ENCODE measurements around the gene XIRP2.
"Not testable (repeated sequence)": the region's sequence is repeated elsewhere in the genome, so short reads cannot be mapped to it uniquely, and the experiment has no call there.

XIRP2 gene

DNA sequence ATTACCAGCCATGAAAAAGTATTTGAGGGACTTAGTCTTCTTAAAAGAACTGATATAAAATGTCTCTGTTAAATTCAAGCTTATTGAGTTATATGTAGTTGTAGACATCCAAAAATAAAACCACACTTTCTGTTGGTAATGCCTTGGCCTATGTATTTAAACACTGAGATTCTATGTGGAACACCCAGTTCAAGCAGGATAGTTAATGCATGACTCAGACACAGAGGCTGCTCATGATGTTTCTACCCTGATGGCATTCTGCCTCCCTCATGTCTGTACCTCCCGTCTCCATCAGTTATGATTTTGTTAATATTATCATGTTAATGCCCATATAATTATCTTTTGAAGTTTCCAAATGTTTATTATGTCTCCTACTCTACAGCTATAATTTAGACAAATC lies 164.5 kb downstream of the XIRP2 start:
- FAIRE-seq, result no peak

DNA sequence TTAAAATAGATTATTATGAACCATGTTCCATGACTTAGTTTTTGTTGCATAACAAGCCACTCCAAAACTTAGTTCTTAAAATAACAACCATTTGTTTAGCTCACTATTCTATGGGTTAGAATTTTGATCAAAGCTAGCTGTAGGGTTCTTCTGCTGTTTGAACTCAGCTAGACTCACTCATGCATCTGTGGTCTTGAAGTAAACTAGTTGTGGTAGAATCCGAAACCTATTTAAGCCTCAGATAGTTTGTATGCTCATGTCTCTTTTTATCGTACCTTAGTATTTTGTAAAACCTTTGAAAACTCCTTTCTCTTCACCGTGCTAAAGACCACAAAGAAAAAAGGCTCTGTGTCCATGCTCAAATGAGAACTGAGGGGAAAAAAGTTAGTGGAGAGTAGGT lies 166.6 kb downstream of the XIRP2 start:
- FAIRE-seq, result no peak

DNA sequence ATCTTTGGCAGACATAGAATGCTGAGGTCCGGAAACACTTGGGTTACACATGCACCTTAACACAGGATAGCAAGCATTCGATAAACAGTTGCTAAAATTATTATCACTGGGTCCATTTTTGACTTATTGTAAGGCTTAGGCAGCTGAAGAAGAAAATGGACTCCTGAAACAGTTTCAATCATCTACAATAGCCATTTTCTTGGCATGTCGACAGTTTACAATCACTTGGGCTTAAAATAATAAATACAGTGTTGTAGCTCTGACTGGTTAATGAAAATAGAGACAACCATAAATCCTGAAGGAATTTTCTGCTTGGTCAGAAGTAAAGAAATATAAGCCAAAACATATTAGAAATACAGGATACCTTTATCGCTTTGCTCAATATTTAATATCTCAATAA lies 169.2 kb downstream of the XIRP2 start:
- FAIRE-seq, result no peak

DNA sequence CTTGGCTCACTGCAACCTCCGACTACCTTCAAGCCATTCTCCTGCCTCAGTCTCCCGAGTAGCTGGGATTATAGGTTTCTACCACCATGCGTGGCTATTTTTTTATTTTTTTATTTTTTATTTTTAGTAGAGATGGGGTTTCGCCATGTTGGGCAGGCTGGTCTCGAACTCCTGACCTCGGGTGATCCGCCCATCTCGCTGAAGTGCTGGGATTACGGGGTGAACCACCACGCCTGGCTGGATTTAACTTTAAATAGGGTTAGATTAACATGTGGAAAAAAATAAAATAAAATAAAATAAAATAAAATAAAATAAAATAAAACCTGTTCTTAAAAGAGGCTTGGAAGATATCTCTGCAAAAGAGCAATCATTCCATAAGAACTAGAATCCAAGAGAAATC lies 170.9 kb downstream of the XIRP2 start:
- no peak for FAIRE-seq

DNA sequence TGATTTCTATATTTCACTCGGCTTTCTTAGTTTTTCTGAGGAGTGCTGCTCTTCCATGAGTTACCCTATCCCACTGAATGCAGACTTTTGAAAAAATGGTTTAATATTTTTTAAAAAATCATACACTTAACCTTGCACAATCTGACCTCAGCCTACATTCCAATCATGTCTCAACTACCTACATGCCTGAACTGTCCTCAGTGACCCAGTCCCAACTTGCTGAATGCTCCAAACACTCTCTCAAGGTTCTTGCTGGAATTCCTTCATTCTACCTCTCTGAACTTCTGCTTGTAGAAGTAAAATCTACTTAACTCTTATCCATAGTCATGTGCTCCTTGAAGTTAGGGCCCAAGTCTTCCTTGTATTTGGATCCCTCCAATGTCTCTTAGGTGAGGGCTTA lies 181.6 kb downstream of the XIRP2 start:
- no peak for FAIRE-seq

DNA sequence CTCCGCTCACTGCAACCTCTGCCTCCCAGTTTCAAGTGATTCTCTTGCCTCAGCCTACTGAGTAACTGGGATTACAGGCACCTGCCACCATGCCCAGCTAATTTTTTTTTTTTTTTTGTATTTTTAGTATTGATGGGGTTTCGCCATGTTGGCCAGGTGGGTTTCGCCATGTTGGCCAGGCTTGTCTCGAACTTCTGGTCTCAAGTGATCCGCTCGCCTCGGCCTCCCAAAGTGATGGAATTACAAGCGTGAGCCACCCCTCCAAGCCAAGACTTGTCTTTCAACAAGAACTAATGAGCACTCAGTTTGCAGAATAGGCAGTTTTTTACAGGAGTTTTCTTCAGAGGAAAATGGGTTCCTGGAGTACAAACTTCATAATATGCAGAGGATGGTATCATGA lies 187.4 kb downstream of the XIRP2 start:
- not testable (repeated sequence) for FAIRE-seq

DNA sequence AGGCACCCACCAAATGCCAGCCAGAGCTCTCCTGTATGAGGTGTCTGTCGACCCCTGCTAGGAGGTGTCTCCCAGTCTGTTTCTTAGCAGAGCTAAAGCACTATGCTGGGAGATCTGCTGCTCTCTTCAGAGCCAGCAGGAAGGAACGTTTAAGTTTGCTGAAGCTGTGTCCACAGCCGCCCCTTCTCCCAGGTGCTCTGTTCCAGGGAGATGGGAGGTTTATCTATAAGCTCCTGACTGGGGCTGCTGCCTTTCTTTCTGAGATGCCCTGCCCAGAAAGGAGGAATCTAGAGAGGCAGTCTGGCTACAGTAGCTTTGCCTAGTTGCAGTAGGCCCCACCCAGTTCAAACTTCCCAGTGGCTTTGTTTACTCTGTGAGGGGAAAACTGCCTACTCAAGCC lies 210.7 kb downstream of the XIRP2 start:
- not testable (repeated sequence) for FAIRE-seq

DNA sequence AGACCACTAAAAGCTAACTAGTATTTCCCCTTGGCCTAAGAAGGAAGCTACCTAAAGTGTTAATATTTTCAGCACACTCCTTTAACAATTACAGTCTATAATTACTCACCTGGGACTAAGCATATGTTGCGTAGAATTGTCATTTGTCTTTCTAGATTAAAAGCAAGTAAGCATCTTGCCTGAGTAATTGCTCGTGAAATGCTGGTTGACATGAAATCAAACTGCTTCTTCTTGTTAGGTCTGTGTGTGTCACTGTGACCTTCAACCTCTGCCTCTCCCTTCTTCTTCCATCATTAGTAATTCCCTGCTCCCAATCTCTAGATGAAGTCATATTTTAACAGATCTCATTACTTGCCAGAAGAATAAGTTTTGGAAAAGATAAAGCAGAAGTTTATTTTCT lies 212.2 kb downstream of the XIRP2 start:
- no peak for FAIRE-seq

DNA sequence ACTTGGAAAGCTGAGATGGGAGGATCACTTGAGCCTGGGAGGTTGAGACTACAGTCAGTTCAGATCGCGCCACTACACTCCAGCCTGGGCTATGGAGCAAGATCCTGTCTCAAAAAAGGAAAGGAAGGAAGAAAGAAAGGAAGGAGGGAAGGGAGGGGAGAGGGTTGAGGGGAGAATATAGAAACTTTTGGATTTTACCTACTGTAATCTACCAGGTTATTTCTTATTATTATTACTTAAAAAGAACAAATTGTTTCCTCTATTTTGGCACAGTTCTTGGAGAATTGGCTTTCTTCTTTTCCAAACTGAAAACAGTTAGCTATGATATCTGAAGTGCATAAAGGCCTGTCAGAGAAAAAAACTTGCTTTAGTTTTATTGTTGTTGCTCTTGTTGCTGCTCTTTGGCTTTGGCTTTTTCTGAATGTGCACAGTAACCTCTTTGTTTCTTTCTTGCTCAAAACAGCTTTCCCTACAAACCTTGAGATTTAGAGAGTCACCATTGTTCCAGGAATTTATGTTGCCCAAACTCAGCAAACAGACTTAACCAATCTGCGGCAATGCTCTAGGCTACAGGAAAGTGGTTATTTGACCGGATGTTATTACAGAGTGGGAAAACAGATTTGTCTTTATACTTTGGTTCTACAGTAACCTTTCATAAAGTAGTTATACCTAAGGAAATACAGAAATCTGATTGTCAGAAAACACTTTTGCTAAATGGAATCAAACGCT lies 214.9 kb downstream of the XIRP2 start:
- FAIRE-seq, result no peak

DNA sequence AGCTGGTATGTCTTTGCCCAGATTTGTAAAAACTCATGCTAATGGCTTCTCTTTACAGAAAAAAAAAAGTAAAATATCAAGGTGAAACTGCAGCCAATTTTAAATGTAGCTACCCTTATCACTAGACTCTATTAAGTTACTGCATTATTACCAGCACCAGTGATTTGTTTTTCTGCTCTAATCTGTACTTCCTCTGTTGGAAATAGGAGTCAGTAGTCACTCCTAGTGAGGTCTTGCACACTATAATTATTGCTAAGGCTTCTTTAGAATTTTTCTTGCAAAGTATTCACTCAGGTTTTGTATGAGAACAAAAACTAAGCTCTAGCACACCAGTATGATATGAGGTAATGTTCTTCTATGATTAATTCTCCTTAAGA lies 215.5 kb downstream of the XIRP2 start:
- no peak for FAIRE-seq

DNA sequence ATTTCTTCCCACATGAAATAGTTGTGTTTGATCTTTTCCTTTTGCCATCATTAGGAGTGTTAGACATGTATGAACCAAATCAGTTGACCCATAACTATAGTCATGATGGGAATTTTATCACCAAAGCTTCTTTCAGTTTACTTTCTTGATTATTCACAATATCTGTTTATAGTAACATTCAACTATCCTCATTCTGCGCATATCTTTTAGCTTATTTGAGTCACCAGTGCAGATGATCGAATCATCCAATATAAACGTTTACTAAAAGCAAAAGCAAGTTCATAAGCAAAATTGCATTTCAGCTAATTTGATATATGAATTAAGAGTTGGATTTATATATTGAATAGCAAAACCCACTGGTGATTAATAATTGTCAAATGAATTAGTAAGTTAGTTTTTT lies 216.4 kb downstream of the XIRP2 start:
- FAIRE-seq, result no peak

DNA sequence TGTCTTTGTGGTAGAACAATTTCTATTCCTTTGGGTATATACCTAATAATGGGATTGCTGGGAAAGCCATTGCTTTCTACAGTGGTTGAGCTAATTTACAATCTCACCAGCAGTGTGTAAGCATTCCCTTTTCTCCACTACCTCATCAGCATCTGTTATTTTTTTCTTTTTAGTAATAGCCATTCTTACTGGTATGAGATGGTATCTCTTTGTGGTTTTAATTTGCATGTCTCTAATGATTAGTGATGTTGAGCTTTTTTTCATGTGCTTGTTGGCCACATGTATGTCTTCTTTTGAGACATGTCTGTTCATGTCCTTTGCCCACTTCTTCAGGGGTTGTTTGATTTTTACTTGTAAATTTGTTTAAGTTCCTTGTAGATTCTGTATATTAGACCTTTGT lies 221.4 kb downstream of the XIRP2 start:
- not testable (repeated sequence) for FAIRE-seq

DNA sequence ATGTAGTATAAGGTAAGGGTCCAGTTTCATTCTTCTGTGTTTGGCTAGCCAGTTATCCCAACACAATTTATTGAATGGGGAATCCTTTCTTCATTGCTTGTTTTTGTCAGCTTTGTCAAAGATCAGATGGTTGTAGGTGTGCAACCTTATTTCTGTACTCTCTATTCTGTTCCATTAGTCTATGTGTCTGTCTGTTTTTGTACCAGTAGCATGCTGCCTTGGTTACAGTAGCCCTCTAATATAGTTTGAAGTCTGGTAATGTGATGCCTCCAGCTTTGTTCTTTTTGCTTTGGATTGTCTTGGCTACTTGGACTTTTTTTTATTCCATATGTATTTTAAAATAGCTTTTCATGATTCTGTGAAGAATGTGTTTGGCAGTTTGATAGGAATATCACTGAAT lies 222.1 kb downstream of the XIRP2 start:
- no peak for FAIRE-seq

DNA sequence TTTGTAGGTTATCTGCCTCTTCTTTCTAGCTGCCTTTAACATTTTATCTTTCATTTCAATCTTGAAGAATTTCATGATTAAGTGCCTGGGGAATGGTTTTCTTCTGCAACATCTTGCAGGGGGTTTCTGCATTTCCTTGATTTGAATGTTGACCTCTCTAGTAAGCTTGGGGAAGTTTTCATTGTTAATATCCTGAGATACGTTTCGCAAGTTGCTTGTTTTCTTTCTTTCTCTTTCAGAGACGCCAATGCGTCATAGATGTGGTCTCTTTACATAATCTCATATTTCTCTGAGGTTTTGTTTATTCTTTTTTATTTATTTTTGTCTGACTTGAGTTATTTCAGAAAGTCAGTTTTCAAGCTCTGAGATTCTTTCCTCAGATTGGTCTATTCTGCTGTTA lies 225.7 kb downstream of the XIRP2 start:
- no peak for FAIRE-seq

DNA sequence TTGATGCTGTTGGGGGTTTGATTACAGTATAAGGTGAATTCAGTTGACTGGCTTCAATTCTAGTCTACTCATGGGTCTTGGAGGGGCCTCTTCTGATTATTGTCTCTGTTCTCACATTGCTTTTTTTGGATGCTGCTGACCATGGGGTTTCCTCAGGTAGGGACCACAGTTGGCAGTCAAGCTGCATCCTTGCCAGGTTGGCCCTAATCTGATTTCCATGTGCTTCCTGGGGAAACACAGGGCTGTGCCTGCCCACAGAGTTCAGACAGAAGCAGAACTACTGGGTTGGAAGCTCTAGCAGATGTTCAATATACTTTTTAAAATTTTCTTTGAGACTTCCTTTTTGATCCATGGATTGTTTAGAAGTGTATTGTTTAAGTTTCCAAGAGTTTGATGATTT lies 227.3 kb downstream of the XIRP2 start:
- no peak for FAIRE-seq

DNA sequence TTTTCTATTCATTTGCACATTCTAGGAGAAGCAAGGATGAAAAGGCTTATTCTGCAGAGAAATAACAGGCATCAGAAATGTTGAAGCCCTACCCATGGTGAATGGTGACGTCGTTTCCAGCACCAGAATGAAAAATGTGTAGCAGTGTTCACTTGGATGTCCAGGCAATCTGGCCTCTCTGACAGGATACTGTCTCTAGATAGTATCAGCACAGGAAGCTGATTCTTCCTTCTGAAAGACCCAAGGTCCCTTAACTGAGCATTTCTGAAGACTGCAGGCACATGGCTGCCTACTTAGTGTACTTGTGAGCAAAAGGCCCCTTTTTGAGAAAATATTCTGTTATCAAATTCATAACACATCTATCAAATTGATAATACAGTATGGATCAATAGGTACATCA lies 234.1 kb downstream of the XIRP2 start:
- no peak for FAIRE-seq

DNA sequence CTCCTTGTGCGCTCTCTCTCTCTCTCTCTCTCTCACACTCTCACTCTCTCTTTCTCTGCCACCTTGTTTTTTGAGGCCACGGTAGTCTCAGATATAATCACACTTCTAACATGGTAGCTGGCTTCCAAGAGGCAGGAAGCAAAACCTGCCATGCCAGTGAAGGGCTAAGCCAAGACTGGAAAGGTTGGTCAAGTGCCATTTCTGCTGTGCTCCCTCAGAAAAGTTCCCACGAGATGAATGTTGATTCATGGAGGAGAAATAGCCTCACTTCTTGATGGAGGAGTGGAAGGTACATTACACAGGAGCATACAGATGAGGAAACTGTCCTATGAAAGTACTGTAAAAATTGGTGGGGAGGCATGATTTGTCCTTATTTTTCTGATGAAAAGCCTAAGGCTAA lies 237.9 kb downstream of the XIRP2 start:
- FAIRE-seq, result no peak

DNA sequence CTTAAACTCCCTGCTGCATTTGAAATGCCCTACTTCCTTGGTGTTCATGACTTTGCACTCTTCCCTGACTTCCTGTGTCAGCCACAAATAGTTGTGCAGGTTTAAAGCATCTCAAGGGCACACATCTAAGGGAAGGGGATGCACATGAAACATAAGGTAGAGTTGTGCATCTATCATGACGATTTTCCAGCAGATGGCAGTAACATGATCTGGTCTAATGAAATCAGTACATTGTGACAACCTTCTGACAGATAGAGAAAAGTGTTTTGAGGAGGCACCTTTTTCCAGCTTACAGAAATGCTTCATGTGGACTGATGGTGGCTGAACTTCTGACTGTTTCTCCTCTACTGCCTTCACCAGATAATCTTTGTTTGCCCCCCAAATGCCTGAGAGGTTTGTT lies 238.9 kb downstream of the XIRP2 start:
- FAIRE-seq, result no peak

DNA sequence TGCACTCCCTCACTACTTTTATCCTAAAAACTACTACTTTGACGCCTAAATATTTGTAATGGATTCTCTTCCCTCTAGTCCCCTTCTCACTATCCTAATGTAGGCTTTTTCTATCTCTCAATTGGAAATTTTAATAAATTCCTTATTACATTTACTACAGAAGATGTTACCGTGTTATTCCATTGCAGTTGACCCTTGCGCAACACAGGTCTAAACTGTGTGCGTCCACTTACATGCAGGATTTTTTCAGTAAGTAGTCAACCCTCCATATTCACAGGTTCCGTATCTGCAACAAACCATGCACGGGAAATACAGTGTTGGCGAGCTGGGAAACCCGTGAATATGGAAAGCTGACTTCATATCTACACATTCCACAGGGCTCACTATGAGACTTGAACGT lies 239.8 kb downstream of the XIRP2 start:
- no peak for FAIRE-seq

DNA sequence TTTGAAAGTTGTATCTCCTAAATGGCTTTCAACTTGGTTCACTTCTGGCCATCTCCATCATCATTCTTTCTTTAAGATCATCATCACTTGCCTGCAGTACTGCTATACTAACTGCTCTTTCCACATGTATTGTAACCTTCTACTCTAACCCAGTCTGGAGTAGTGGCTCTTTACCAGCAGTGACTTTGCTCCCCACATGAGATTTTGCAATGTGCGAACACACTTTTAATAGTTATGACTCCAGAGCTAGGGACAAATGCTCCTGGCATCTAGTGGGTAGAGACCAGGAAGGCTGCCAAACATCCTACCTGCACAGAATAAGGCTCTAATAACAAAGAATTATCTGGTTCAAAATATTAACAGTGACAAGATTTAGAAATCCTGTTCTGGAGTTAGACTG lies 243.8 kb downstream of the XIRP2 start:
- FAIRE-seq, result no peak

DNA sequence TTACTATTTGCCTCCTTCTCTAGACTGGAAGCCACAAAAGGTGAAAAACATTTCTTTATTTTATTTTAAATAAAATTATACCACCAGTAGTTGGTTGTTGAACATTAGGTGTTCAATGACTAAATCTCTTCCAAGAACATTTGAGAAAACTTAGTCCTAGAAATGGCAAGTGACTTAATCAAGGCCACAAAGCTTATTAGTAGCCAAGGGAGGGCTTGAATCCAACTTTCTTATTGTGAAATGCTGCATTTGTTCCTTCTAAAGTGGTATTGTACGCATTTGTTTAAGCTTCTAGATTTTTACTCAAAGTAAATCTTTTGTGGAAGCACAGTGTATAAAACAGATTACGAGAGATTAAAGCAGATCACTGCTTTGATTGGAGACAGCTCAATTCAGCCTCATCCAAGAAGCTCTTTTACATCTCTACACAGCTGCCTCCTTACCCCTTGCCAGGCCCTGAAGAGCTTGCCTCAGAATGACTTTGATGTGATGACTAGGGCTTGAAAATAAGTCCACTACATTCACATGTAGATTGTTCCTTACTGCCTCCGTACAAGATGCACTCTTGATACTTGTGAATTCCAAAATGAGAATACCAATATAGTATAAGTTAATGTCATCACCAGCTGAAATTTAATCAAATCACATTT lies 244.8 kb downstream of the XIRP2 start:
- FAIRE-seq, result no peak

DNA sequence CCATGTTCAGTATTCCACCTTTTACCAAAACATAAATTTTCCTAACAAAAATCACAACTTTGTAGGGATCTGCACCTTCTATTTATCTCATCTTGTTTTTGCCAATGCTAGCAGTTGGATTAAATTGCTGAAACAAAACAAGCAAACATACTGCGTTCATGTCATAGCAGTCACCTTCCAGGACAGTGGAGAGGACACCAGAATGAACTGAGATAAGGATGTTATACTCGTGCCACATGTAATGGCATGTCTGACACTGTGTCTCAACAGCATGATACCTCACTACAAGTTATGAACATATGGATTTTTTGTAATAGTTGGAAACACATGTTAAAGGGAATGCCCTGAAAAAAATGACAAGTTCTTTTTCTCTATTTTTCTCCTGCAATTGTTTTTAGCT lies 245.3 kb downstream of the XIRP2 start:
- no peak for FAIRE-seq

DNA sequence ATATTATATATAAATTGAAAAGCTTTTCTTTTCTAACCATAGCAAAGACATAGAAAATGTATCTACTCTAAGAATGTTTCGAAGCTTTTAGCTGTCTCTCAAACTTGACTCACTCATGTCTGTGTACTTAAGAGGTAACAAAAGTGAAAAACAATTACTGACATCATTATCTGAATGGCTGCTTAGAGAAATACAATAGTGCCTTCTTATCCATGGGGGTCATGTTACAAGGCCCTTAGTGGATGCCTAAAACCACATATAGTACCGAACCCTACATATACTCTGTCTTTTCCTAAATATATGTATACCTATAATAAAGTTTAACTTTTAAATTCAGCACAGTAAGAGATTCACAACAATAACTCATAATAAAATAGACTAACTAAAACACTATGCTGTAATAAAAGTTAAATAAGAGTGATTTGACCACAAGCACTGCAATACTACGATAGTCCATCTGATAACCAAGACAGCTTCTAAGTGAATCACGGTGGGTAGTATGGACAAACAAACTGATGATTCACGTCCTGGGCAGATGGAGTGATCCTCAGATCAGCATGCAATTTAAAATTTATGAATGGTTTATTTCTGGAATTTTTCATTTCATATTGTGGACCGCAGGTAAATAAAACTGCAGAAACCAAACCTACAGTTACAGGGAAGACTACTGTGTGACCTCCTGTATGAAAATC lies 246.2 kb downstream of the XIRP2 start:
- FAIRE-seq, result no peak

DNA sequence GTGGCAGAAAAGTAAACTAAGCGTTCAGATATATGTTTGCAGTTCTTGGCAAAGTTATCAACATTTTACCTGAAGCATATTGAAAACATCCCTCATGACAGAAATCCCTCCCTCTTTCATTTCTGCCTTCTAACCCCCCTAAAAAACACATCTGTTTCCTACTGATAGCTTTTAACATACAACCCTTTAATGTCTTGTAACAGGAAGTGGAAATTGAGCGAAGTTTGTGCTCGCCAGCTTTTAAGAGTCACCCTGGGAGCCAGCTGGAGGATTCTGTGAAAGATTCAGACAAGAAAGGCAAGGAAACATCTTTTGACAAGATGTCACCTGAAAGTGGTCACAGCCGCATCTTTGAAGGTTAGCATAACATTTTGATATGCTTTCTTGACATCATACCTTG lies 247.4 kb downstream of the XIRP2 start:
- FAIRE-seq, result no peak
